RWPE1 (cell line): ENCODE measurements around the gene SRGAP3.

Experiments
- CTCF ChIA-PET: fragments of 350-600 bp; sonication (Branson Sonifier 250); formaldehyde crosslinking; extraction: SDS; loops from one replicate; lab custom pipeline; 2021; lab: Yijun Ruan, JAX
- POLR2A ChIA-PET: fragments of 400-600 bp; formaldehyde crosslinking; extraction: SDS; loops from one replicate; lab custom pipeline; 2020; ENCODE audit warnings: antibody characterized with exemption; ENCODE audit not compliant: low non-redundant PET; lab: Yijun Ruan, JAX
- DNase-seq: peaks from one replicate; pipeline ENCODE4 v3.0.0; 2012; ENCODE audit warnings: low spot score
- H3K27ac ChIP-seq: fragments of 450-650 bp; 2 replicates; pipeline ENCODE4 v1.5.1; 2017
- TF ChIP-seq, protein P1 (sequence below): fragments of 450-650 bp; conservative IDR thresholded peaks from 2 replicates; pipeline ENCODE4 v1.5.1; 2017; ENCODE audit warnings: low read depth, mild to moderate bottlenecking

Gene SRGAP3

DNA sequence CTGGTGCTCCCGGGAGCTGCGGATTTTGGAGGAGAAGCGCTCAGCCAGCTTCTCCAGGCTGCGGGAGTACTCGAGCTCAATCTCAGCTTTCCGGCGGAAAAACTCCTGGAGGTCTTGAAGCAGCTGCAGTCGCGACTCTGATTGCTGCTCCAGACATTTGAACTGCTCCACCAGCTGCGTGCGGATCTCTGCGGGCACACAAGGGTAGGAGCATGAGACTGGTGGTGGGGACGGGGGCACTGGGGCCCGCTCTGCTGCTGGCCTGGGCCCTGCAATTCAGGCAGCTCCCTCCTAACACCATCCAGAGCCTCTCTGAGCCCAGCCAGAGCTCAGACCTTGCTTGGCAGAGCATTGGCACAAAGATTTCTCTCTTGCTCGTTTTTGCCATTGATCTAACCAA, 124.7 kb downstream of the SRGAP3 start:
- DNase-seq = no peak
- TF ChIP-seq, protein P1, sequence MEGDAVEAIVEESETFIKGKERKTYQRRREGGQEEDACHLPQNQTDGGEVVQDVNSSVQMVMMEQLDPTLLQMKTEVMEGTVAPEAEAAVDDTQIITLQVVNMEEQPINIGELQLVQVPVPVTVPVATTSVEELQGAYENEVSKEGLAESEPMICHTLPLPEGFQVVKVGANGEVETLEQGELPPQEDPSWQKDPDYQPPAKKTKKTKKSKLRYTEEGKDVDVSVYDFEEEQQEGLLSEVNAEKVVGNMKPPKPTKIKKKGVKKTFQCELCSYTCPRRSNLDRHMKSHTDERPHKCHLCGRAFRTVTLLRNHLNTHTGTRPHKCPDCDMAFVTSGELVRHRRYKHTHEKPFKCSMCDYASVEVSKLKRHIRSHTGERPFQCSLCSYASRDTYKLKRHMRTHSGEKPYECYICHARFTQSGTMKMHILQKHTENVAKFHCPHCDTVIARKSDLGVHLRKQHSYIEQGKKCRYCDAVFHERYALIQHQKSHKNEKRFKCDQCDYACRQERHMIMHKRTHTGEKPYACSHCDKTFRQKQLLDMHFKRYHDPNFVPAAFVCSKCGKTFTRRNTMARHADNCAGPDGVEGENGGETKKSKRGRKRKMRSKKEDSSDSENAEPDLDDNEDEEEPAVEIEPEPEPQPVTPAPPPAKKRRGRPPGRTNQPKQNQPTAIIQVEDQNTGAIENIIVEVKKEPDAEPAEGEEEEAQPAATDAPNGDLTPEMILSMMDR = no peak
- H3K27ac ChIP-seq = no peak overlapping the region
- POLR2A ChIA-PET = no interaction called here
- CTCF ChIA-PET = no interaction called here

DNA sequence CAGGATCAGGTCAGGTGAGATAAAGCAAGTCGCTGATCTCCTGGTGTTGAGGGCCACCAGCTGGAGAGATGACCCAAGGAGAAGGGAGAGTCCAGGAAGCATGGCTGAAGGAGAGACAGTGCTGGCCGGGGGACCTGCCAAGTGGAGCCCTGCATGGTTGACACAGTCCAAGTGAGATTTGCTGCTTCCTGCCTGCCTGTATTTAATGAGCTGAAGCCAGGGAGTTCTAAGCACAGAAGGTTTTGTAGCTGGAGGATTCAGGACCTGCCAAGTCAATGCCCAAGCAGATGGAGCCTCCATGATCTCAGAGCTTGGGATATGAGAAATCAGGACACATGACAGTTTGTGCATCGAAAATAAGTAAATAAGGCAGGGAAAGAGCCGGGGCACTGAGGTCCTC, 125.6 kb downstream of the SRGAP3 start:
- H3K27ac ChIP-seq = no peak overlapping the region
- CTCF ChIA-PET = no interaction called here
- POLR2A ChIA-PET = no interaction called here
- no peak for DNase-seq
- TF ChIP-seq, protein P1 = no peak

DNA sequence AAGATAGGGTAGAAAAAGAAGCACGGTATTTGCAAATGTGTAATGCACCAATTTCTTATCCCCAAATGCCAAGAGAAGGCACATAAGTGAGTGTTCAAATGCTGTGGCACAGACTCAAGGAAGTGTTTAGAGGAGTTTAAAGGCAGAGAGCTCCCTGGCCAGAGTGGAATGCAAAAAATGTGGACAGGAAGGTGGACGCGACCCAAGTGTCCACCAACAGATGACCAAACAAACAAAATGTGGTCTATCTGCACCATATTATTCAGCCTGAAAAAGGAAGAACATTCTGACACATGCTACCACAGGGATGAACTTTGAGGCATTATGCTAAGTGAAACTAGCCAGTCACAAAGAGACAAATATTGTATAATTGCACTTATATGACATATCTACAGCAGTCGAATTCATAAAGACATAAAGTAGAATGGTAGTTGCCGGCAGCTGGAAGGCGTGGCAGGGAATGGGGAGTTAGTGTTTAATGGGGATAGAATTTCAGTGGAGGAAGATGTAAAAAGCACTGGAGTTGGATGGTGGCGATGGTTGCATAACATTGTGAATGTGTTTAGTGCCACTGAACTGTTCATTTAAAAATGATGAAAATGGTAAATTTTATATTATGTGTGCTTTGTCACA, 126.6 kb downstream of the SRGAP3 start:
- TF ChIP-seq, protein P1 = no peak
- no peak for DNase-seq
- POLR2A ChIA-PET = no interaction called here
- no peak overlapping the region for H3K27ac ChIP-seq
- CTCF ChIA-PET = no interaction called here

DNA sequence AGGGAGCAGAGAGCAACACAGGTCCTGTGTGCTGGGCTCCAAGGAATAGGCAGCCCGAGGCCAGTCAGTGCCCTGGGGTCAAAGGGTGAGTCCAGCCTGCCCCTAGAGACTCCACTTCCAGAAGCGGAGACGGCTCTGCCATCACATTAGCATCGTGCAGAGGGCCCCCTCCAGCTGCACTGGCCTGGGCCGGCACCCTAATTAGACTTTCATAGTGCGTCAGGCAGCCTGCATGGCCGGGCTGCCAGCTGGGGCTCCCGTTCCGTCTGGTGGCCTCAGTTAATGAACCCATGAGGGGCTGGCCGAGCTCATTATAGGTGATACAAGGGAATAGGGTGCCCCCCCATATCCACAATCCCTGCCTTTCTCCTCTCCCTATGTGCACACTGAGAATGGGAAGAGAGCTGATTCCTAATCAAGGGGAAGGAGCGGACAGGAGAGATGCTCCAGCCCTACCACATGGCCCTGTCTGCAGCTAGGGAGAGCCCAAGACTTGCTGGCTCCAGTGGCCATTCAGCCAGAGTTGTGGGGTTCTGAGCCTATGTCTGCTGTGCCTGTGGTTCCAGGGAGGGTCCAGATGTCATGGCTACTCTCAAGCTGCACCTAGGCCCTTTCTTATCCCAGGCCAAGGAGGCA, 128.0 kb downstream of the SRGAP3 start:
- DNase-seq = no peak
- CTCF ChIA-PET = interaction anchor here (0.7 kb wide), 1 partner anchor 172 kb away, joined by 3 read pairs; no protein-coding TSS in a partner anchor
- TF ChIP-seq, protein P1 = no peak
- POLR2A ChIA-PET = no interaction called here
- no peak overlapping the region for H3K27ac ChIP-seq

DNA sequence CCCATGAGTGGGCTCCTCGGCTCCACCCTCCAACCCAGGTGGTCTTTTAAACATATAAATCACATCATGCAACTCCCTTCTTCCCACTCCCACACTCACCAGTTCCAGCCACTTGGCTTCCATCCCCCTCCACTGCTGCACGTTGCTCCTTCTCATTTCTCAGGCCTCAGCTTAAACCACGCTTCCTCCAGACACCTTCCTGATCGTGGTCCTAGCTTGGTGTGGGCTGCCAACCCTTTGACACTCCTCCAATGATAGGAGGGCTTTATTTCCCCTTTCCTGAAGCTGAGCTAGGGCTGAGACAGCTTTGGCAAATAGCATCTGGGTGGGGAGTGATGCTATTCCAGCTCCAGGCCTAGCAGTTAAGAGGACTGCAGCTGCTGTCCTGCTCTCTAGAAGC, 130.1 kb downstream of the SRGAP3 start:
- ChIA-PET POLR2A (no interaction called here), CTCF (no interaction called here)
- no peak overlapping the region for H3K27ac ChIP-seq
- TF ChIP-seq, protein P1 = no peak
- no peak for DNase-seq

DNA sequence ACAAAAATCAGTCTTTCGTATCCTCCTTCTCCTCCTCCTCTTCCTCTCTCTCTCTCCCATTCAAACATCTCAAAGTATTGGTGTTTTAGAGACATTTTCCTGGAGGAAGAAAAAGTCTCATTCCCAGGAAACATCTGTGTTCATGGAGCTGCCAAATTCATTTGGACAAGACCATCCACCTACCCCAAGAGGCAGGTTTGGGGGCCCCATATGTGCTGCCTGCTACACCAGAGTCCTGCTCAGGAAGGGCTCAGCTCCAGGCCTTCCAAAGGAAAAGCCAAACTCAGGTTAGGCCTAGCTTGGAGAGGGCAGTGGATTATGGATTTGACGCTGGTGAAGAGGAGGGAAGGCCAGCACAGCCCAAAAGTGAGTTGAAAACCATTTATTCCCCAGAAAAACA, 131.2 kb downstream of the SRGAP3 start:
- ChIA-PET POLR2A (no interaction called here), CTCF (no interaction called here)
- TF ChIP-seq, protein P1 = no peak
- no peak overlapping the region for H3K27ac ChIP-seq
- no peak for DNase-seq
